Tibial artery (tissue), 4 donors: ENCODE measurements around the gene DELE1.
"Not testable (repeated sequence)": the region's sequence is repeated elsewhere in the genome, so short reads cannot be mapped to it uniquely, and the experiment has no call there.

Source experiments
- DNase-seq, 2 donors: peaks; one replicate each; pipeline ENCODE4 v3.0.0-alpha.2; 2019
- H3K27ac ChIP-seq, 2 donors: fragments of 200-600 bp; sonication (generic) in 1 of 2; 1 replicate in 1 of 2; 2 replicates in 1 of 2; pipeline ENCODE4 v1.5.1; 2018 to 2019; ENCODE audit warnings: mild to moderate bottlenecking in 1 of 2
- H3K27me3 ChIP-seq, 2 donors: fragments of 200-600 bp; sonication (generic) in 1 of 2; one replicate each; pipeline versions ENCODE4 v1.5.1 to v1.6.0; 2016 to 2019
- H3K36me3 ChIP-seq, 3 donors: fragments of 200-600 bp; sonication (generic) in 2 of 3; one replicate each; pipeline ENCODE4 v1.5.1; 2016 to 2019; ENCODE audit warnings: mild to moderate bottlenecking in 2 of 3
- H3K4me1 ChIP-seq, 4 donors: fragments of 200-600 bp; sonication (generic) in 2 of 4; 1 replicate in 3 of 4; 2 replicates in 1 of 4; pipeline ENCODE4 v1.5.1; 2016 to 2019
- H3K4me3 ChIP-seq, 2 donors: fragments of 200-600 bp; sonication (generic) in 1 of 2; 1 replicate in 1 of 2; 2 replicates in 1 of 2; pipeline ENCODE4 v1.5.1; 2018 to 2019; ENCODE audit warnings: mild to moderate bottlenecking in 2 of 2
- H3K9me3 ChIP-seq, 3 donors: fragments of 200-600 bp; sonication (generic) in 1 of 3; one replicate each; pipeline ENCODE4 v1.5.1; 2016 to 2019
- intact Hi-C: fragments of 100-400 bp; cut with DNase I; formaldehyde crosslinking; loops from one replicate; pipeline ENCODE4 v1.15.0; 2023; ENCODE audit warnings: low total_unique reads
- TF ChIP-seq, protein P1 (sequence below), 2 experiments: fragments of 200-600 bp in 1 of 2; fragments of 450-650 bp in 1 of 2; IDR thresholded peaks; one replicate each; pipeline ENCODE4 v1.5.1; 2017 to 2019; ENCODE audit warnings: antibody characterized with exemption in 2 of 2, mild to moderate bottlenecking in 1 of 2, moderate library complexity in 1 of 2

Gene DELE1

DNA sequence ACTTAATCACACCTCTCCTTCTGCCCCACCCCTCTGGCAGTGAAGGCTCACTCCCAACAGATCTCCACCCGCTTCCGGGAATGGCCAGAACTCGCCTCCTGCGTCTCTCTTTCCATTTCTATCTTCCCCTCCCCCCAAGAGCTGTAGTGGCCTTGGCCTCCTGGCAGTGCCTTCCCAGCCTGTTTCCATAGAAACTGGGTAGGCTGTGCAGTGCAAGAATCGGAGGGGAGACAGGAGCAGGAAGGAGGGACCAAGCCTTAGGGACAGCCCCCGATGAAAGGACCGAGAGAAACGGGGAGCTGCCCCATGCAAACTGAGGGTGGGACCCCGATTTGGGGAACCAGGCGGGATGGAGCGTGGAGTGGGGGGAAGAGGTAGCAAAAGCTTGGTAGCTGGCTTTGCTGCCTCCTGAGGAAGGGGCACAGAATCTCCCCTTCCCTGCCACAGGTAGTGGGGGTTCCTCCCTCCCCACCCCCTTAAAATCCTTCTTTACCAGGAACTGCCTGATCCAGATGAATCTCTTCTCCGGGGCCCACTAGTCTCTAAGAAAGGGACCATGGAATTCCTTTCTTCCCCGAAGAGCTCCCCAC, 41.0 kb upstream of the DELE1 start:
- no peak overlapping the region for H3K4me3 ChIP-seq
- no peaks in the 10 kb centered on the region for H3K36me3 ChIP-seq
- H3K27me3 ChIP-seq = peaks cover 0 to 60% of the 10 kb centered on the region in 2 donors
- TF ChIP-seq, protein P1, sequence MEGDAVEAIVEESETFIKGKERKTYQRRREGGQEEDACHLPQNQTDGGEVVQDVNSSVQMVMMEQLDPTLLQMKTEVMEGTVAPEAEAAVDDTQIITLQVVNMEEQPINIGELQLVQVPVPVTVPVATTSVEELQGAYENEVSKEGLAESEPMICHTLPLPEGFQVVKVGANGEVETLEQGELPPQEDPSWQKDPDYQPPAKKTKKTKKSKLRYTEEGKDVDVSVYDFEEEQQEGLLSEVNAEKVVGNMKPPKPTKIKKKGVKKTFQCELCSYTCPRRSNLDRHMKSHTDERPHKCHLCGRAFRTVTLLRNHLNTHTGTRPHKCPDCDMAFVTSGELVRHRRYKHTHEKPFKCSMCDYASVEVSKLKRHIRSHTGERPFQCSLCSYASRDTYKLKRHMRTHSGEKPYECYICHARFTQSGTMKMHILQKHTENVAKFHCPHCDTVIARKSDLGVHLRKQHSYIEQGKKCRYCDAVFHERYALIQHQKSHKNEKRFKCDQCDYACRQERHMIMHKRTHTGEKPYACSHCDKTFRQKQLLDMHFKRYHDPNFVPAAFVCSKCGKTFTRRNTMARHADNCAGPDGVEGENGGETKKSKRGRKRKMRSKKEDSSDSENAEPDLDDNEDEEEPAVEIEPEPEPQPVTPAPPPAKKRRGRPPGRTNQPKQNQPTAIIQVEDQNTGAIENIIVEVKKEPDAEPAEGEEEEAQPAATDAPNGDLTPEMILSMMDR (IDR thresholded peaks at IDR 0.05) = no peak
- H3K9me3 ChIP-seq = no peaks in the 10 kb centered on the region
- H3K4me1 ChIP-seq = peaks cover 0 to 20% (median 10%) of the 10 kb centered on the region in 4 donors
- DNase-seq = peak in 1 of 2 donors; percentile 31
- intact Hi-C loops = loop anchor here (5.0 kb wide), 1 partner anchor 75 kb away; the partner anchor contains the start of gene PCDH12
- no peak overlapping the region for H3K27ac ChIP-seq

DNA sequence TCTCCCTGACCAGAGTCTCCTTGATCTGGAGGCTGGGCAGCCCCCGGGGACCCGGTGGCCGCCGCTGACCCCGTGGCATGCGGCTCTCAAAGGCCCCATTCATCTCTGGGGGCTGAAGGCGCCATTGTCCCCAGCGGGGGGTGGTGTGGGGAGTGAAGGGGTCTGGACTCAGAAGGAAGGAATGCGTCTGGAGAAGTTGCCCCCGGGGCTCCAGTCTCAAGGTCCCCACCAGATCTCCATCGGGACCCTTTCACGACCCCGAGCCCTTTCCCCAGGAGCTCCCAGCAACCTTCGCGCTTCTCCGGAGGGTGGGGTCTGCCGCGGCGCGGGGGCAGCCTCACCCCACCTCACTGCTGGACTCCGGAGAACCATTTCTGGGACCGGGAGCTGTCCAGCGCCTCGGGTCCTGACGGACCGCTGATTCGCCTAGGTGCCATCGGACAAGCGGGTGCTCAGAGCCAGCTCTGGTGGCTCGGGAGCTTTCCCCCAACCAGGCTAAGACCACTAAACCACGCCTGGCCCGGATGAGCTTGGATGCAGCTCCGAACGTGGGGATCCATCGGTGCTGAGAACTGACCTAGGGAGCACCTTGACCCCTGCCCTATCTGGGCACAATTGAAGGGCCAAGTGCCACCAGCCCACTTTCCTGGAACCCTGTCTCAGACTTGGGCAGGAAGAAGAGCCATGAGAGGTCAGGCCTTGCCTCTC, 40.3 kb upstream of the DELE1 start:
- DNase-seq = peak in 1 of 2 donors; percentile 67
- TF ChIP-seq, protein P1 (IDR thresholded peaks at IDR 0.05) = no peak
- Histone ChIP-seq H3K36me3 (no peaks in the 10 kb centered on the region), H3K27me3 (peaks cover 0 to 58% of the 10 kb centered on the region in 2 donors), H3K4me3 (no peak overlapping the region), H3K27ac (no peak overlapping the region), H3K4me1 (peaks cover 0 to 18% (median 7%) of the 10 kb centered on the region in 4 donors), H3K9me3 (no peaks in the 10 kb centered on the region)
- intact Hi-C loops = loop anchor here (5.0 kb wide), 1 partner anchor 74 kb away; the partner anchor contains the start of gene PCDH12

DNA sequence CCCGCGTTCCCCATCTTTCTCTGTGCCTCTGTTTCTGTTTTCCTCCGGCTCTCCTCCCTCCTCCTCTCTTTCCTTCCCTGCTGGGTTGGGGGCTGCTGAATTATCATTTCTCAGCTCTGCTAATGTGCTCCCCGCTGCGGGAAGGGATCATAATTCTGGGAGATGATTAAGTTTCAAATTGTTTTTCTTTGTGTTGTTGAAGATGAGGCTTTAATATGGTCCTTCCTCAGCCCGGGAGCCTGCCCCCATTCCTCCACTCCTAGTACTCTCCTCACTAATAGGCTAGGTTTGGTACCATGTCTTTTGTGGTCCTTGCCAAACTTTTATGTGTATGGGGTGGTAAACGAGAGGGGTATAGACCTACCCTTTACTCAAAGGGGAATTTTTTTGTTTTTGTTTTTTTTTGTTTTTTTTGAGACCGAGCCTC, 39.8 kb upstream of the DELE1 start:
- peak in 1 of 2 donors; percentile 6 for DNase-seq
- Histone ChIP-seq H3K9me3 (no peaks in the 10 kb centered on the region), H3K36me3 (no peaks in the 10 kb centered on the region), H3K4me1 (peaks cover 0 to 13% (median 4%) of the 10 kb centered on the region in 4 donors), H3K27me3 (peaks cover 0 to 58% of the 10 kb centered on the region in 2 donors), H3K4me3 (no peak overlapping the region), H3K27ac (no peak overlapping the region)
- TF ChIP-seq, protein P1 (IDR thresholded peaks at IDR 0.05) = no peak
- intact Hi-C loops = loop anchor here (5.0 kb wide), 1 partner anchor 73 kb away; the partner anchor contains the start of gene PCDH12

- Histone ChIP-seq H3K27me3 (peaks cover 0 to 13% of the 10 kb centered on the region in 2 donors), H3K9me3 (no peaks in the 10 kb centered on the region), H3K27ac (no peak overlapping the region), H3K4me3 (no peak overlapping the region), H3K36me3 (no peaks in the 10 kb centered on the region), H3K4me1 (no peaks in the 10 kb centered on the region)
- no peak for DNase-seq
- intact Hi-C loops = no loop called here
- TF ChIP-seq, protein P1 (IDR thresholded peaks at IDR 0.05) = no peak
Measured at GRCh38 chr5:141889282-141889871, 34.3 kb upstream of the DELE1 start.

DNA sequence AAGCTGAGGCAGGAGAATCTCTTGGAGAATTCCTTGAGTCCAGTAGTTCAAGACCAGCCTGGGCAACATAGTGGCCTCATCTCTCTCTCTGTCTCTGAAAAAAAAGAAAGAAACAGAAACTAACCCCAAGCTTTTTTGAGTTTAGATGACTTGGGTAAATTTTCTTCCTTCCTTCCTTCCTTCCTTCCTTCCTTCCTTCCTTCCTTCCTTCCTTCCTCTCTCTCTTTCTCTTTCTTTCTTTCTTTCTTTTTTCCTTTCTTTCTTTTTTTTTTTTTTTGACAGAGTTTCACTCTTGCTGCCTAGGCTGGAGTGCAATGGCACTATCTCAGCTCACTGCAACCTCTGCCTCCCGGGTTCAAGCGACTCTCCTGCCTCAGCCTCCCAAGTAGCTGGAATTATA, 33.2 kb upstream of the DELE1 start:
- DNase-seq, H3K27ac ChIP-seq, H3K4me1 ChIP-seq, H3K9me3 ChIP-seq, H3K36me3 ChIP-seq, H3K27me3 ChIP-seq, intact Hi-C loops, H3K4me3 ChIP-seq: not testable (repeated sequence)

- intact Hi-C loops = no loop called here
- DNase-seq = no peak
- Histone ChIP-seq H3K4me1 (no peaks in the 10 kb centered on the region), H3K4me3 (no peak overlapping the region), H3K27ac (no peak overlapping the region), H3K9me3 (no peaks in the 10 kb centered on the region), H3K27me3 (peaks cover 0 to 5% of the 10 kb centered on the region in 2 donors), H3K36me3 (no peaks in the 10 kb centered on the region)
- TF ChIP-seq, protein P1 (IDR thresholded peaks at IDR 0.05) = no peak
Measured at GRCh38 chr5:141897425-141897824, 26.2 kb upstream of the DELE1 start.
